Measurements from ENCODE around the gene EGFLAM. TPM values are rescaled to one million over a fixed set of nuclear protein-coding genes. Genes with fewer than 3 reads are reported as not detected.

Gene EGFLAM
- total RNA-seq, 1 experiment from 2014 or later: 9.3 TPM

DNA sequence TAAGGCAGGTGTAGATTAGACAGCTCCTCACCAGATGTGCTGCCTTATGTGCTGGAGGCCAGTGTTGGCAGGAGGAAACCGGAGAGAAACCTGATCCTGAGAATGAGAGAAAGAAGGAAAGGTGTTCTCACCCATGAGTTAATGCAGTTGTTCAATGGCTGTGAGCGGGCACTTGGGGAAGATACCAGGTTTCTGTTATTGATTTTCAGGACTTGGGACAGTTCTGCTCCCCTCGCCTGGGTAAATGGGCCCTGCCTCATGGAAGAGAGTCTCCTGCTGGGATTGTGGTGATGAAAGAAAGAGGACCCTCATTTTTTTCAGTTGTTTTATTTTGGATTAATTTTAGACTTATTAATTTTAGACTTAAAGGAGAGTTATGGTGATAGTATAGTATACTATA is 59.5 kb downstream of the EGFLAM start:
- Mint-ChIP-seq H3K9me3 (ENCODE audit: unreplicated experiment) (no peaks in the 10 kb centered on the region), H3K4me3 (ENCODE audit: unreplicated experiment) (no peak overlapping the region), H3K36me3 (ENCODE audit: insufficient read depth, unreplicated experiment) (no peaks in the 10 kb centered on the region), H3K27ac (ENCODE audit: low read depth, unreplicated experiment) (no peak overlapping the region), H3K27me3 (ENCODE audit: insufficient read depth, unreplicated experiment) (no peaks in the 10 kb centered on the region), H3K4me1 (ENCODE audit: insufficient read depth, unreplicated experiment) (no peaks in the 10 kb centered on the region)
- intact Hi-C loops (cut with micrococcal nuclease): no loop called here
- TF ChIP-seq, protein P1, sequence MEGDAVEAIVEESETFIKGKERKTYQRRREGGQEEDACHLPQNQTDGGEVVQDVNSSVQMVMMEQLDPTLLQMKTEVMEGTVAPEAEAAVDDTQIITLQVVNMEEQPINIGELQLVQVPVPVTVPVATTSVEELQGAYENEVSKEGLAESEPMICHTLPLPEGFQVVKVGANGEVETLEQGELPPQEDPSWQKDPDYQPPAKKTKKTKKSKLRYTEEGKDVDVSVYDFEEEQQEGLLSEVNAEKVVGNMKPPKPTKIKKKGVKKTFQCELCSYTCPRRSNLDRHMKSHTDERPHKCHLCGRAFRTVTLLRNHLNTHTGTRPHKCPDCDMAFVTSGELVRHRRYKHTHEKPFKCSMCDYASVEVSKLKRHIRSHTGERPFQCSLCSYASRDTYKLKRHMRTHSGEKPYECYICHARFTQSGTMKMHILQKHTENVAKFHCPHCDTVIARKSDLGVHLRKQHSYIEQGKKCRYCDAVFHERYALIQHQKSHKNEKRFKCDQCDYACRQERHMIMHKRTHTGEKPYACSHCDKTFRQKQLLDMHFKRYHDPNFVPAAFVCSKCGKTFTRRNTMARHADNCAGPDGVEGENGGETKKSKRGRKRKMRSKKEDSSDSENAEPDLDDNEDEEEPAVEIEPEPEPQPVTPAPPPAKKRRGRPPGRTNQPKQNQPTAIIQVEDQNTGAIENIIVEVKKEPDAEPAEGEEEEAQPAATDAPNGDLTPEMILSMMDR (IDR thresholded peaks at IDR 0.05; ENCODE audit: unreplicated experiment): no peak
- no peak for DNase-seq (ENCODE audit: unreplicated experiment)
- ChIA-PET CTCF (no interaction called here), POLR2A (no interaction called here)
- BruUV-seq (replicated peaks): no TSS peak

DNA sequence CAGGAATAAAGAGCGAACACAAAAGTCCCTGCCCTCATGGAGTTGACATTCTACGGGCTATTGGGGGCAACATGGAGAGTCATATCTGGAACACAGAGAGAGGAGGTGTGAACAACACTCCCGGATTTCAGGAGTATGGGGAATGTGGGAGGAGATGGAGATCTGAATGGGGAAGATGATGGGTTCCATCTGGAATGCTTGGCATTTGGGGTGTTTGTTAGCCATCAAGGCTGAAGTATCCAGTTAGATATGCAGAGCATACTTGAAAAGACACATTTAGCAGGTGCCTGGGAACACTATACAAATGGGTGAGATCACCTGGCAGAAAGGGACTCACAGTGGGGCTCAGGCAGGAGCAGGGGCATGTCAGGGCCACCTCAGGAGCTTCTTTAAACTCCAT is 61.1 kb downstream of the EGFLAM start:
- intact Hi-C loops (cut with micrococcal nuclease): no loop called here
- H3K4me1 Mint-ChIP-seq (ENCODE audit: insufficient read depth, unreplicated experiment): peaks cover 7% of the 10 kb centered on the region

DNA sequence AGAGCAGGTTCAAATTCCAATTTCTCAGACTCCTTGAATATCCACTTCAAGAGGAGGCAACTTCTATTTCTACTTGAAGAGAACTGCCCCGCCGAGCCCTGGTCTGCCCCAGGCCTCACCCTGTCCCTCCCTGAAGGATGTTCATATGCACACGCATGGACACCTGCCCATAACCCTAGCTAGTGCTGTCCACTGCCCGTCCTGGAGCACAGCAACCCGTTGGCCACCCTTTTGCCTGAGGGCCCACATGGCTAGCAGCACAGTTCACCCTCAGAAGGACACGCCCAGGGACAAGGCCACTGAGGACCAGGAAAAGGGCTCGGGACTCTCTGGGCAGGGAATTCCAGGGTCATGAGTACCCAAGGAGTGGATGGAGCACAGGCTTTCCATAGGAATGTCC is 63.6 kb downstream of the EGFLAM start:
- BruUV-seq (replicated peaks): no TSS peak
- no peak for DNase-seq (ENCODE audit: unreplicated experiment)
- POLR2A ChIA-PET: no interaction called here

More for the DNA sequence above, 61.1 kb downstream of the EGFLAM start:
- POLR2A ChIA-PET: no interaction called here
- no peak overlapping the region for H3K27ac Mint-ChIP-seq (ENCODE audit: low read depth, unreplicated experiment)
- TF ChIP-seq, protein P1 (IDR thresholded peaks at IDR 0.05; ENCODE audit: unreplicated experiment): no peak
- H3K9me3 Mint-ChIP-seq (ENCODE audit: unreplicated experiment): no peaks in the 10 kb centered on the region
- no TSS peak for BruUV-seq (replicated peaks)
- no peak overlapping the region for H3K4me3 Mint-ChIP-seq (ENCODE audit: unreplicated experiment)
- DNase-seq (ENCODE audit: unreplicated experiment): no peak
- CTCF ChIA-PET: no interaction called here
- H3K27me3 Mint-ChIP-seq (ENCODE audit: insufficient read depth, unreplicated experiment): no peaks in the 10 kb centered on the region
- no peaks in the 10 kb centered on the region for H3K36me3 Mint-ChIP-seq (ENCODE audit: insufficient read depth, unreplicated experiment)

DNA sequence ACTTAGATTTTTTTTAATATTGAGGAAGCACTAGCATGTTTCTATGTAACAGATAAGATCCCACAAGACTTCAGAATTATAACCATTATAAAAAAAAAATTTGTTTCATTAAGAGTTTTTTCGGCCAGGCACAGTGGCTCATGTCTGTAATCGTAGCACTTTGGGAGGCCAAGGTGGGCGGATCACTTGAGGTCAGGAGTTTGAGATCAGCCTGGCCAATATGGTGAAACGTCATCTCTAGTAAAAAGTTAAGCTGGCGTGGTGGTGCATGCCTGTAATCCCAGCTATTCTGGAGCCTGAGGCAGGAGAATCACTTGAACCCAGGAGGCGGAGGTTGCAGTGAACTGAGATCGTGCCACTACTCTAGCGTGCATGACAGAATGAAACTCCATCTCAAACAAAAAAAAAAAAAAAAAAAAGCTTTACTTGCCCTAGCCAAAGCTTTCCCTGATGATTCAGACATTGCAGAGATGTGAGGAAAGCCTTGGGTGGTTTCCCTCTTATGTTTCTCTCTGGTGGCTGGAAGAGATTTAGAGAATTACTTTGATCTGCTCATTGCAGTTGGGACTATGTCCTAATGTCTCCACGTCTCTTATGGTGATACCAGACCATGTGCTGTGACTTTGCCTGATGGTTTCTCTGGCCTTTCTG is 65.4 kb downstream of the EGFLAM start:
- H3K36me3 Mint-ChIP-seq (ENCODE audit: insufficient read depth, unreplicated experiment): no peaks in the 10 kb centered on the region
- no peaks in the 10 kb centered on the region for H3K27me3 Mint-ChIP-seq (ENCODE audit: insufficient read depth, unreplicated experiment)
- H3K27ac Mint-ChIP-seq (ENCODE audit: low read depth, unreplicated experiment): no peak overlapping the region
- intact Hi-C loops (cut with micrococcal nuclease): no loop called here
- no peaks in the 10 kb centered on the region for H3K9me3 Mint-ChIP-seq (ENCODE audit: unreplicated experiment)
- H3K4me1 Mint-ChIP-seq (ENCODE audit: insufficient read depth, unreplicated experiment): peaks cover 7% of the 10 kb centered on the region
- POLR2A ChIA-PET: no interaction called here
- TF ChIP-seq, protein P1 (IDR thresholded peaks at IDR 0.05; ENCODE audit: unreplicated experiment): no peak
- DNase-seq (ENCODE audit: unreplicated experiment): peak; percentile 47
- peak overlapping the region; percentile 36 for H3K4me3 Mint-ChIP-seq (ENCODE audit: unreplicated experiment)
- CTCF ChIA-PET: interaction anchor here (0.7 kb wide), 1 partner anchor 473 kb away, joined by 3 read pairs; no protein-coding TSS in a partner anchor
- BruUV-seq (replicated peaks): no TSS peak

More for the DNA sequence above, 63.6 kb downstream of the EGFLAM start:
- Mint-ChIP-seq H3K4me1 (ENCODE audit: insufficient read depth, unreplicated experiment) (peaks cover 7% of the 10 kb centered on the region), H3K36me3 (ENCODE audit: insufficient read depth, unreplicated experiment) (no peaks in the 10 kb centered on the region), H3K4me3 (ENCODE audit: unreplicated experiment) (no peak overlapping the region), H3K27me3 (ENCODE audit: insufficient read depth, unreplicated experiment) (no peaks in the 10 kb centered on the region), H3K9me3 (ENCODE audit: unreplicated experiment) (no peaks in the 10 kb centered on the region), H3K27ac (ENCODE audit: low read depth, unreplicated experiment) (no peak overlapping the region)
- TF ChIP-seq, protein P1 (IDR thresholded peaks at IDR 0.05; ENCODE audit: unreplicated experiment): no peak
- intact Hi-C loops (cut with micrococcal nuclease): no loop called here
- CTCF ChIA-PET: no interaction called here

Data from MCF 10A (cell line).